ENCODE results near the gene TNPO3.
"Not testable (repeated sequence)": the region's sequence is repeated elsewhere in the genome, so short reads cannot be mapped to it uniquely, and the experiment has no call there.

The TNPO3 gene

DNA sequence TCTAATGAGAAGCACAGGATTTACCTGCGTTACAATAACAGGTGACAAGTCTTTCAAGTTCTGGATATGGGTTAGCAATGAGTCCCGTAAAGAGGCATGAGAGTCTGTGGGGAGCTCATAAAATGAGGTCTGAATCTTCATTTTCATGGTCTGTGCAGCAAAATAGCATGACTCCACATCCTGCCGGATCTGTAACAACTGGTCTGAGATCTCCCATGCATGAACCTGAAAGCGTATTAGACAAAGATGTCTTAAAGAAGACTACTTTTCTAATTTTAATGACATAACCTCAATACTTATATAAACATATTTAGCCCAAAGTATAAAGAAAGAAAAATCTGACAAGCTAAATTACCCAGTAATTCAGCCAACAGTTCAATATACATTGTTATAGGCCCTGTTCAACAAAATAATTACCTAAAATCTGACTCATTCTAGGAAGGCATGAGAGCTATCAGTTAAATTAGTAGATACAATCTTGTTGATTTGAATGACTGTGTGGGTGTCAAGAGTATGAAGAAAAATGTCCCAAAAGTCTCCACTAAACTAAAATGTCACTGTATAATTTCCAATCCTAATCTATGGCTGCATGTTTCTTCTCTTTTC lies 36.9 kb downstream of the TNPO3 start:
- DNase-seq (ENCODE audit: low read depth in 1 of 2, low spot score in 1 of 2): no peak

DNA sequence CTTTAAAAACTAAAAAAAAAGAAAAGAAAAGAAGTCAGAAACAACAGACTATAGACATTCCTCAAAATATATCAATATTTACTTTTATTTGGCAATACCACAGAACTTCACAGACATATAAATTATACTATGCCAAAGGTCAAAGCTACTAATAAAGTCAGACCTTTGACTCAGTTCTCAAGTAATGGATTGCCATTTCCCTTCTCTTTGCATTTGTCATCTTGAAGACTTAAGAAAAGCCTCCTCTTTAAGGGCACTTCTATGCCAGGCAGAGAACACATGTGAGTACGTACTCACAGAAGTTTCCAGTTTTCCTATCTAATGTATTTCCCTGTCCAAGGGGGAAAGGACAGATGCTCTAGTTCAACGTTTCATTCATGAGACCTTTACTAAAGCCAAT lies 37.6 kb downstream of the TNPO3 start:
- DNase-seq (ENCODE audit: low read depth in 1 of 2, low spot score in 1 of 2): no peak

DNA sequence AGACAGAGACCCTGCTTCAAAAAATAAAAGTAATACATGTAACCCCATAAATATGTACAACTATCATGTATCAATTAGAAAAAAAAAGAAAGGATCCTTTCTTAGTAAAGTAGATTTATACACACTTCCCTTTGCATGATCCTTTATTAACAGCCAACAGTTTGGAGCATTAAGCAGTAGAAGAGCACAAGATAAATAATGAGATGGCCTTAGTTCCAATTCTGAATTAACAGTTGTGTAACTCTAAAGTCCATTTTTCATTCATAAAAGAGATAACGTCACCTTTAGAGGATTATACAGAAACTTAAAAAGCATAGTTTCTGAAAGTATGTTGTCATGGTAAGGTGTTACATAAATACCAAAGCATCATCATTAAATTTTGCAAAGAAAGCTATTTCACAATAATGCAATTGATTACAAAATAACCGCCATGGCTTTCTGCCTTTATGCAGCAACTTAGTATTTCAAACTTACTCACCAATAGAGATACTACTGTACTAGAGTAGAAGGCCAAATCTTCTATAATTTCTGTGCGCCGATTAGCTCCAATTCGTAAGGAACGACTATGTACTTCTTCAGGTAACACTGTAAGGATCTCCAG lies 40.3 kb downstream of the TNPO3 start:
- no peak for DNase-seq (ENCODE audit: low read depth in 1 of 2, low spot score in 1 of 2)

DNA sequence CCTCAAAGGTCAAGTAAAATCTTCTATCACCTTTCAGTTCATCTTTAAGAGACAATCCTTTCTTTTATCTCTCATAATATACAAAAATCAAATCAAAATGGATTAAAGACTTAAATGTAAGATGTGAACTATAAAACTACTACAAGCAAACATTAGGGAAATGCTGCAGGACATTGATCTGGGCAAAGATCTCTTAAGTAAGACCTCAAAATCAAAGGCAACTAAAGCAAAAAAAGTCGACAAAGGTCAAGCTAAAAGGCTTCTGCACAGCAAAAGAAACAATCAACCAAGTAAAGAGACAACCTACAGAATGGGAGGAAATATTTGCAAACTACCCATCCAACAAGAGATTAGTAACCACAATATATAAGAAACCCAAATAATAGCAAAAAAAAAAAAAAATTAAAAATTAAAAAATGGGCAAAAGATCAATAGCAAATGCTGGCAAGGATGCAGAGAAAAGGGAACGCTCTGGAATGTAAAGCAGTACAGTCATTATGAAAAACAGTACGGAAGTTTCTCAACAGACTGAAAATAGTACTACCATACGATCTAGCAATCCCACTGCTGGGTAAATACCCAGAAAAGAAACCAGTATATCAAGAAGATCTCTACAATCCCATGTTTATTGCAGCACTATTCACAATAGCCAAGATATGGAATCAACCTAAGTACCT lies 41.7 kb downstream of the TNPO3 start:
- no peak for DNase-seq (ENCODE audit: low read depth in 1 of 2, low spot score in 1 of 2)

DNA sequence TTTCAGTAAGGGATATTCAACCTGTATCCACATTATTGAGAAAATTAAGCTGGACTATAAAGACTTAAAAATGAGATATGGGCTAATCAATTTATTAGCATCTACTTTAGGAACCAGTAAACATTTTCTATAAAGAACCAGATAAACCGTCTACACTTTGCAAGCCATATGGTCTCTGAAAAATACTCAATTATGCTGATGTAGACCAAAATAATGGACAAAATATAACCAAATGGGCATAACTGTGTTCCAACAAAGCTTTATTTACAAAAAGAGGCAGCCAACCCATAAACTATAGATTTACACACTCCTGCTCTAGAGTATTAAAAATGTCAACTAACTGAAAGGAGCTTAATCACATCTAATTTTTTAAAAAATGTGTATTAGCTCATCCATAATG lies 42.3 kb downstream of the TNPO3 start:
- DNase-seq (ENCODE audit: low read depth in 1 of 2, low spot score in 1 of 2): no peak

DNA sequence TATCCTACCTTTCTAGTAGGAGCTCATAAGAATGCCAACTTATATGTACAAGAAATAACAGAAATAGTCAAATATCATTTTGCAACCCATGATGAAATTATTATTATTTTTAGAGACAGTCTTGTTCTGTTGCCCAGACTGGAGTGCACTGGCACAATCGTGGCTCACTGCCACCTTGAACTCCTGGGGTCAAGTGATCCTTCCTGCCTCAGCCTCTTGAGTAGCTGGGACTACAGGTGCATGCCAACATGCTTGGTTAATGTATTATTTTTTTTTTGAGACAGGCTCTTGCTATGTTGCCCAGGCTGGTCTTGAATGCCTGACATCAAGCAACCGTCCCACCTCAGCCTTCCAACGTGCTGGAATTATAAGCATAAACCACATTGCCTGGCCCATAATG lies 44.8 kb downstream of the TNPO3 start:
- DNase-seq (ENCODE audit: low read depth in 1 of 2, low spot score in 1 of 2): no peak

DNA sequence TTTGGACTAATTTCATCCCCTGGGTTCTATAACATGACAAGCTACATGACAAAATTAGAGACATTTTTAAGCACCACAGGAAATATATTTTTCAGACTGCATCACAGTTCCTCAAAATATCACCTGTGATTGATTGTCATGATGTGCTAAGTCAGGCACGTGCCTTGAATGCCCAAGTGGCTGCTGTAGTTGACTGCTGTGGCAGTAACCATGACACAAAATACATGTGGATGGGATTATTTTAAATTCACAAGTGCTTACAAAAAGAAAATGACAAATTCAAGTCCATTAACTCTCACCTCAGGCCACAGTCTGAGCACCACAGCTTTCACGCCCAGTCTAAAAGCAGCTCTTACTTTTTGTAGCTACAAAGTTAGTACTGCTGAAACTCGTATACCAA lies 45.5 kb downstream of the TNPO3 start:
- DNase-seq (ENCODE audit: low read depth in 1 of 2, low spot score in 1 of 2): no peak

DNA sequence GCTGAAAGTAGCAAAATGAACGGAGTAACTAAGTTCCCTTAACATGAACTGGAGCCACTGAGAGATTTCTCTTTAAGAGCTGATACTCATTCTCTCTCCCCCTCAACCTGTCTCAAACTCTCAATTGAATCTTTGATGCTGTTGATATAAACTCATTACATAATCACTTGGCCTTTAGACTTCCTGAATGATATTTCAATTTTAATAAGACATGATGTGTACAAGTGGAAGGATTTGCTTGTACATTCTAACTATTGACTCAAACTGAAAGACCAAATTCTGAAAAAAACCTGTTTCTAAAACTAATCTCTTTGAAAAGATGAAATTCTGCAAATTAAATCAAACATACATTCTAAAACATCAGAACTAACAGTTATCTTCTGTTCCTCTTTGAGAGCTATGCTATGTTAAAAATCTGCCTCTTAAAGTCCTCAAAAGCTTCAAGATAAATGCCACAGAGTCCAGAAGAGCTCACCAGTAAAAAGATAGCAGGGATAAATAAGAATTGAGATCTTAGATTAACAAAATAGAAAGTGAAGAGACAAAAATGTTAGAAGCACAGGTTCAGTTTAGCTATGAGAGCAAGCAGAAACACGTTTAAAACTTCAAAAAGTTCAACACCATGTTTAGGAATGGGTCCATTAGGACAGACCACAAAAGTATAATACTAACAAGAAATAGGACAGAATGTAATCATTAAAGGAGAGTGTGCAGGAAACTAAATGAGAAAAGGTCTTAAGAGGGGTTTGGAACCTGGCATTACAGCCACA lies 46.1 kb downstream of the TNPO3 start:
- DNase-seq (ENCODE audit: low read depth in 1 of 2, low spot score in 1 of 2): no peak

DNA sequence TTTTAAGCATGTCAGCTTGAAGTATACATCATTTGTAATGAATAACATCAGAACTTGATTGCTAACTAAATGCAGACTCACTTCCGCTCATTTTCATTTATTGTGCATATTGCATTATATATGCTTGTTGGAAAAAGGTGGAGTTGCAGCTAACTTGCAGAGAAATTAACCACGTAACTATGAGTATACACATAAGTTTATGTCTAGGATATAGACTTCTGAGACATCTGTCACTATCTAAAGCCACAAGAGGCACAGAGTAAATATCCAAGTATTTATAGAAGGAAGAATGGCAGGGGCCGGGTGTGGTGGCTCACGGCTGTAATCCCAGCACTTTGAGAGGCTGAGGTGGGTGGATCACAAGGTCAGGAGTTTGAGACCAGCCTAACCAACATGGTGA lies 47.3 kb downstream of the TNPO3 start:
- DNase-seq (ENCODE audit: low read depth in 1 of 2, low spot score in 1 of 2): no peak

DNA sequence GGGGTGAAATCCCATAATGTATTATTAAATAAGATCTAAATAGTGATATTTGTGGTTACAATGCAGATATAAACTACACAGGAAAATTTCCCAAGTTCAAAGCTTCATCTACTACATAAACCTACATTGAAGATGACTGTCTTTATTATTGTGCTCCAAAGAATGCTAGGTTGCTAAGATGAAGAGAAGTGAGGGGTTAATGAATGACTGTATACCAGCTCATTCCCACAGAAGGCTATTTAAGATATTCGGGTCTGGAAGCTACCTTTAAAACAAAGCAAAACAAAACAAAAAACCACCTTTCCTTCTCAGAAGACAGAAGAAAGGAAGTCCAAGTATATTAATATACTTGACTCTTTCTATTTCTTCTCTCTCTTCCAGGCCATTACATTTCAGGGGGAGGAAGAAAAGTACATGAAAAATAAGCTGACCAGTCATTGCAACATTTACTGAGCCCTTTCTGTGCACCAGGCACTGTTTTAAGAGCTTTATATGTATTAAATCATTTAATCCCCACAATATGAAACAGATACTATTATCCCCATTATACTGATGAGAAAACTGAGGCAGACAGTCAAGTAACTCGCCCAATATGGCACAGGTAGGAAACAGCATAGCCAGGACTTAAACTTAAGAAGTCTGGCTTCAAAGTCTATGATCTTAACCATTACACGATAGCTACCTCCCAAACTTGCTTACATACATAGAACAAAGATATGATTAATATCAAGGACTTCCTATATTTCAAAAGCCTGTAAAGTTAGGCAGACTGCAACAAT lies 48.1 kb downstream of the TNPO3 start:
- no peak for DNase-seq (ENCODE audit: low read depth in 1 of 2, low spot score in 1 of 2)

DNA sequence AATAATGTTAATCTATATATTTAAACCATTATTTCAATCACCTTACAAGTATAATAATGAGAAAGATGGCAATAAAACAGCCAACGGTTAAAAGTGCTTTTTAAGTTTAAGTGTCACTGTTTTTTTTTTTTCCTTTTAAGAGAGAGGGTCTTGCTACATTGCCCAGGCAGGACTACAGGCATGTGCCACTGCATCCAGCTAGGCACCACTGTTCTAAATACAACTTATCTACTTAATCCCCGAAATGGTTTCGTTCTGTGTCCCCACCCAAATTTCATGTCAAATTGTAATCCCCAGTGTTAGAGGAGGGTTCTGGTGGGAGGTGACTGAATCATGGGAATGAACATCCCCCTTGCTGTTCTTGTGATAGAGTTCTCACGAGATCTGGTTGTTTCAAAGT lies 49.7 kb downstream of the TNPO3 start:
- no peak for DNase-seq (ENCODE audit: low read depth in 1 of 2, low spot score in 1 of 2)

DNA sequence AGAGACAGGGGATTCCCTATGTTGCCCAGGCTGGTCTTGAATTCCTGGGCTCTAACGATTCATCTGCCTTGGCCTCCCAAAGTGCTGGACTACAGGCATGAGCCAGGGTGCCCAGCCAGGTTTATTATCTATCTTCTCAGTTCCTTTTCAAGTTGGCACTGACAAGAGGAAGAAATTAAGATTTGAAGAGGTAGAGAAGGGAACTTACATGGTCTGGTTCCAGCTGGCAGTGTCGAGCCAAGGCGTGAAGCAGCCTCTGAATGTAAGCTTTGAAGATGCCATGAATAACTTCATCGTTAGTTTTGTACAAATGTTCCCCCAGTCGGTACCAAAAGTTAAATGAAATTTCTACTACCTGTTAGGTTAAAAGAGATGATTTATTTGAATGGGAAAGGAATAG lies 57.7 kb downstream of the TNPO3 start:
- DNase-seq (ENCODE audit: low read depth in 1 of 2, low spot score in 1 of 2): no peak

DNA sequence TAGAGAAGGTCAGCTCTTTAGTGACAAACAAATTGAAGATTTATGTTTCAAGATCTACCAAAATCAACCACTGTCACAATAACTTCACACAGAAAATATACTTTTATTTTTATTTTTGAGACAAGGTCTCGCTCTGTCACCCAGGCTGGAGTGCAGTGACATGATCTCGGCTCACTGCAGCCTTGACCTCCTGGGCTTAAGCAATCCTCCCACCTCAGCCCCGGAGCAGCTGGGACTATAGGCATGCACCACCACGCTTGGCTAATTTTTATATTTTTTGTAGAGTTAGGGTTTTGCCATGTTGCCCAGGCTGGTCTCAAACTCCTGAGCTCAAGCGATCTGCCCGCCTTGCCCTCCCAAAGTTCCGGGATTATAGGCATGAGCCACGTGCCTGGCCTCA lies 60.4 kb downstream of the TNPO3 start:
- not testable (repeated sequence) for DNase-seq (ENCODE audit: low read depth in 1 of 2, low spot score in 1 of 2)

DNA sequence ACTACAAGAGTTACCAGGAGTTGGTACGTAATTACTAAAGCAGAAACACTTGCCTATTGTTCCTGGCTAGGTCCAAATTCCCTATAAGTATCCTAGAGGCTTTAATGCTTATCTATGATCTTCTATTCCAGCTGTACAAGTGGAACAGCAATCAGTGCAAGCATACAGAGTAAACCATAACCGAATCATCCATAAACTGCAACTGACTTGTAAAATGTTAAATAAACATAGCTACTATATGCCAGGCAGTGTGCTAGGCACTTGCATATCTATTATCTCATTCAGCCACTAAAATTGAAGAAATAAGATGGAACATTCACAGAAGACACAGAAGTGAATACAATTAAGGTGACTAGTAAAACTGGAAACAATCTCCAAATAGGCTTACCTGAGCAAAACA lies 61.5 kb downstream of the TNPO3 start:
- no peak for DNase-seq (ENCODE audit: low read depth in 1 of 2, low spot score in 1 of 2)

DNA sequence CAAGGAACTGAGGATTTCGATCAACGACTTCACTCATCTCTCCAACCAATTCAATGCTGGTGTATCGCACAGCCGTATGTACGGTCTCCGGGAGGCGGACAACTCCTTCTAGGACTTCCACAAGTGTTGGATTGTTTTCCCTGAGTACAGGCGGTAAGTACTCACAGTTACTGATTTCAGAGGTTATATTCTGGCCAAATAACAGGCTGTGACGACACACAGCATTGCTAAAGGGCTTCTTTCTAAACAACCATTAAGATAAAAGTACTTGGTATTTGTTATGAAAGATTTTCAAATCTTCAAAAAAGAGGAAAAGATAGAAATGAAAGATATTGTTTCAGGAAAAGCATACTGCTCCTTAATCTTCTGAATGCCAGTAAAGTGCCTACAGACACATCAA lies 65.0 kb downstream of the TNPO3 start:
- no peak for DNase-seq (ENCODE audit: low read depth in 1 of 2, low spot score in 1 of 2)

DNA sequence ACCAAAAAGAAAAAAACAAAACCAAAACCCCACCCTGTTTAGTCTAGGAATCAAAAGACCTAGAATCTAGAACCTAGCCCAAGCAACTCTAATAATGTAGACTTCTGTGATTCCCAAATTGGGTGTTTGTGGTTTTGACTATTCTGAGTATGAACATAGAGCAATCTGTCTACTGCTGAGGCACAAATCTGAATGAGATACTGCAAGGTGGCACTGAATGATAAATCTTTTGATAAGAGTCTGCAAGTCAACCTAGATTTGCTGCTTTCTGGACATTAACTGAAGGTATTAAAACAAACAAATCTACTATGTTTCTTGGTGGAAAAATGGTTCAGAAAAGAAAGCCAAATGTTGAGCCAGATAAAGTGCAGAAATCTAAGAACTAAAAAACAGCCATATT lies 66.5 kb downstream of the TNPO3 start:
- no peak for DNase-seq (ENCODE audit: low read depth in 1 of 2, low spot score in 1 of 2)

DNA sequence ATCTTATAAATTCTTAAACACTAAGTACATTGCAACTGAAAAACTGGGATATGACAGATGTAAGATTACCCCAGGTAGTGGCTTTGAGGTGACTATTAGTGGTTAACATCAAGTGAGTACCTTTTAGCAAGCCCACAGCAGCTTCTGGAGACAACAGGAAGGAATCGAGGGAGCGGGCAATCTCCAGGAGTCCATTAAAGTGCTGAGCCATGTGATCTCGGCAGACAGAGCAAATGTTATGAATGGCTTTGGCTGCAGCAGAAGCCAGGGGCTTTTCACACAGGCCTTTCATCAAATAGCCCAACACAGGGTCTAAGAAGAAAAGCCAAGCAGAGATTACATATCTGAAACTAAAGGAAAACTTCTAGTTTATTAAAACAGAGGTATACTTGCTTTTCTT lies 68.3 kb downstream of the TNPO3 start:
- DNase-seq (ENCODE audit: low read depth in 1 of 2, low spot score in 1 of 2): no peak

DNA sequence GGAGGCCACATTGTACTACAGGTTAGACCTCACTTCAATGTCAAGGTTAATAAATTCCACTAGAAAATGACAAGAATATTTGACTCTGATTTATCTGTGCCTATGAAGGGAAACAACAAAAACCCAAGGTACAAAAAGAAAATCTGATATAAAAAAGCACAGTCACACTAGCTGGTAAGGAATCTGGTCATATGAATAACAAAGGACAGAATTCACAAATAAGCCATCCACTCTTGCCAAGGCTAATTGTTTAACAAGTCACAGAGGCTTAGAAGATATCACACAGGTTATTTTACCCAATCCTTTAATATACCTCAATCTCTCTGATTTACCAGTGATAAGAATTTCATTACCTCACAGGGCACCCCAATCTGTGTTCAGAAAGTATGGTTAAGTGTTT lies 69.3 kb downstream of the TNPO3 start:
- DNase-seq (ENCODE audit: low read depth in 1 of 2, low spot score in 1 of 2): no peak

DNA sequence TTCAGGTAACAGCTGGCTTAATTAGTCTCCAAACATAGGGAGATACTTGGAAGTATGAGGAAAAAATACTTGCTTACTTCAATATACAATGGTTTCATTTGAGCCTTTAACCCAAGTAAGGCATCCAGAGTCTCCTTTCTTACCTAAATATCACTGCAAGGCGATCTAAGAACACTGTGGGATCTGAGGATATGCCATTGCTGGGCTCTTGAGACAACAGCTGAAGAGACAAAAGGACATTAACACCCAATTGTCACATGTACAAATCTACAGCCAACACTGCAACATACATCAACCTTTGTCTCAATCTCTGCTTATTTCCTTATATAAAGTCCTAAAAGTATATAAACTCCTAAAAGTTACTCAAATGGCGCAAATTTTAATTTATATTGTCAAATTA lies 72.8 kb downstream of the TNPO3 start:
- DNase-seq (ENCODE audit: low read depth in 1 of 2, low spot score in 1 of 2): no peak

DNA sequence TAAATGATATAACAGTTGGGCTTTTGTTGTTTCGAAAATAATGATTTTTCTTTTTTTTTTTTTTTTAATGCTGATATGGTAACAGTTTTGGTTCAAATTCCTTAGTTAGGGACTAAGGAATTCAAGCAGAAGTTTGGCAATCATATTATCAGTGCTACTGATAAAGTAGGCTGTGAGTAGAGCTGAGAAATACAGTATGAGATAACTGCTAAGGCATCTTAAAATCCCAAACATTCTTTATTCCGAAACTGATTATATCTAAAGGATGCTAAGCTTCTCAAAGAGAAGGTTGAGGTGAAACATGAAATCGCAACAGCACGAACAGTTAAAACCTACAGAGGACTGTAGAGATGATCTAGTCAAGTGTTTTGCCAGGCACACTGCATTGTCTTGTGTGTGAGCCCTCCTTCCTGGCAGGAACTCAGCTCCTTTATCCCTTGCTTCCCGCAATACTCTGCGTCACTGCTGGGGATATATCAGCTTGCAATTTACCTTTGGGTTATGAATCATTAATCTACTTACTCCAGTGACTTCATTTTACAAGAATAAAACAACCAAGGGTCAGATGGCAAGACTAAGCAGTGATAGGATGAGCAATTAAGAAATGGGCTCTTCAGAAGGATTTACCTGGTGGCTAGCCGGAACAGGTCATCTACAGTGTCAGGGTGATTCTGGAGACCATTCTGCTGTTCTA lies 80.5 kb downstream of the TNPO3 start:
- DNase-seq (ENCODE audit: low read depth in 1 of 2, low spot score in 1 of 2): no peak

DNA sequence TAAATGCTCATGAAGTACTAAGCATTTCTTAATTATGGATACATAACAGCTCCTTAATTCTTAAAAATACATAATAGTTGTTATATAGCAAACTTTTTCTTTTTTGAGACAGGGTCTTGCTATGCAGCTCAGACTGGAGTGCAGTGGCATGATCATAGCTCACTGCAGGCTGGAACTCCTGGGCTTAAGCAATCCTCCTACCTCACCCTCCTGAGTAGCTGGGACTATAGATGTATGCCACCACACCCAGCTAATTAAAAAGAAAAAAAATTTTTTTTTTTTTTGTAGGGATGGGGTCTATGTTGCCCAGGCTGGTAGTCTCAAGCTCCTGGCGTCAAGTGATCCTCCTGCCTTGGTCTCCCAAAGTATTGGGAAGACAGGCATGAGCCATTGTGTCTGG lies 86.3 kb downstream of the TNPO3 start:
- no peak for DNase-seq (ENCODE audit: low read depth in 1 of 2, low spot score in 1 of 2)

Data from activated T-helper 1 cell treated with anti-CD3 and anti-CD28 coated beads, Interleukin-2, amount 50 U/mL, for 16 hours (primary cell).